GM19240 (cell line): ENCODE data around the gene CEMIP.

ENCODE experiments used
- DNase-seq: peaks from one replicate; pipeline ENCODE4 v3.0.0; 2011; ENCODE audit warnings: low spot score; ENCODE audit not compliant: insufficient read length

CEMIP gene

DNA sequence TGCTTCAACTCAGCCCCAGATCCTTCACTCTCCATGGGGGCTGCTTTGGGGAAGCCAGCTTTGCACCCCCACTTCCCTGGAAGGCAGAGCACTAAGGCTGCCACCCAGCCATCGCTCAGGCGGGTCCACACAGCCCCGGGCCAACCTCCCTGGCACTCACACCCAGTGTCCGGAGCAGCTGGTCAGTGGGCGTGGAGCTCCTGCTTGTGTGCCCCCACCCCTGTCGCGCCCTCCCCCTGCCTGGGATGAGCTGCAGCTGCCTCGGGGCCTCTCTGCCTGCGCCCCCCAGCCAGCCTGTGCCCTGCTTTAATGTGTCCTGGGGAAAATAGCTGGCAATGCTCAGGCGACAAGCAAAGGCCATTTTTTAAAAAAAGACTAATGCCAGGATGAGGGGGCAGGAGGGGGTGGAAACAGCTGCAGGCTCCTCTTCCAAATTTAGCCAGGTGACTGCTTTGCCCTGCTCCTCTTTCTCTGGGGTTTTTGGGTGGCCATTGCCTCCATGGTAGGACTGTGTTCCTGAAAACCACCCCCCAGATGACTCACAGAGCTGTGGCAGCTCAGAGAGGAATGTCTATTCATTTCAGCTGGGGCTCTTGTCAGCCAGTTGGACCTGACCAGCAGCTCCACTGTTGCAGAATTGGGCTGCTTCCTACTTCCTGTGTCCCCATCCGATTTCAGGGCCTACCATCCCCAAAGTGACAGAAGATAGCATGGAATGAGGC, 65.0 kb downstream of the CEMIP start:
- DNase-seq: no peak

DNA sequence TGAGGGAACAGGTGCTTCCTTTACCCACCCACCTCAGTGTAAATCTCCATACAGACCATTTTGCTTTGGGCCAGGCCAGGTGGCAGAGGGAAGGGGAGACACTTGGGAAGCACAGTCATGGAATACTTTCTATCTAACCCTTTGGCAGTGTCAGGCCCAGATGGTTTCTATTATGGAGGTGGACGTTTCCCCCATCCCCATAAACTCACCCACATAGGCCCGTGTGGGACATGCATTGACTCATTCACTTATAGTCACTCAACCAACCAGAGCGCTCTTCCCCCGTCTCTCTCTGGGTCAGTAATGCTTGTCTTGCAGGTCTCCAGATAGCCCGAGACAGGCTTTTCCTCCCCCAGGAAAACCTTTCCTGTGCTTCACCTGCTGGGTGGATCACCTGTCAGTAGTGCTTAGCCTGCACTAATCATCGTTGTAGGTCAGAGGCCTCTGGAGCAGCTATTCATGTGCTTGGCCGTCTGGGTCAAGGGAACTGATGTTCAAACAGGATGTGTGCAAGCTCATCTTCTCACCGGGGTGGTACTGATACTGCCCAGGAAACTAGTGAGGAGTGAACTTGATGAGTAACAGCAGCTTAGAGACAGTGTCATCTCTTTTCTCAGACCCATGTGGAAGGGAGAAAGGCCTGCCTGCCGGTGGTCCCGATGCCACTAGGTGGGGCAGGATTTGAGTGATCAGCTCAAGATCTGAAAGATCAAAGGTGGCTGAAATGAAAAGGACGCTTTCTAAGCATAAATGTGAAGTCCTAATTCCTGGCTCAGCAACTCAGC, 67.1 kb downstream of the CEMIP start:
- no peak for DNase-seq

DNA sequence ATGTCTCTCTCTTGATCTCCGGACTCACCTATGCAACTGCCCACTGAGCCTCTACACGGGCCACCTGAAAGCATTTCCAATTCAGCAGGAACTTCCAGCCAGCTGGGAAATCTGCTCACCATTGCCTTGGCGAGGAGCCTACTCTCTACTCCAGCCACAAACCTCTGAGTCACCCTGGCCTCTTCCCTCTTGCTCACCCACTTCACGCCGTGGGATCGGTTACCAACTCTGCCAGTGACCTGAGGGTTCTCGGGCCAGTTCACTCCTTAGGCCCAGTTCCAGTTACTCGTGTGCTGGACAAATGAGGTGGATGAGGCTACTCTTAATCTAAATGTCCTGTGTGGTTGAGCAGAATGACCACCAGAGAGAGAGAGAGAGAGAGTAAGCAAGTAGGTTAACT, 70.1 kb downstream of the CEMIP start:
- DNase-seq: no peak

DNA sequence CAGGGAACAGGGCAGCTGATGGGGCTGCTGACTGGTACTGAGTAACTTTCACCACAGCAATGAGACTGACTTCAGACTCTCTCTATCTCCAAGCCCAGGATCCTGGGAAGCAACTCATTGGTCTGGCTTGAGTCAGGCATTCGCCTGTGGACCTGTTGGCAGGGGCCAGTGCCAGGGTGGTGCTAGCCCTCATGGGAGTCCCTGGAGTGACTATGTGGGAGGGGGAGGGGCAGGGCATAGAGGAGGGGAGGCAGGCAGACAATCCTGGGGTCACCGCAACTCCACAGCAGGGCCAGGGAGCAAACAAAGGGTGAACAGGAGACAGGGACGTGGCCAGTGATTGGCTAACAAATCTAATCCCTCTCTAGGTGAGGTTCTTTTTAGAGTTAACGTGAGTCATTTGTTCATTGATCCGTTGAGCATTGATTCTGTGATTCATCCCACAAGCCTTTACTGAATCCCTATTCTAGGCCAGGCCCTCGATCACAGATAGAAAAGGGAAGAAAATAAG, 71.8 kb downstream of the CEMIP start:
- DNase-seq: no peak

DNA sequence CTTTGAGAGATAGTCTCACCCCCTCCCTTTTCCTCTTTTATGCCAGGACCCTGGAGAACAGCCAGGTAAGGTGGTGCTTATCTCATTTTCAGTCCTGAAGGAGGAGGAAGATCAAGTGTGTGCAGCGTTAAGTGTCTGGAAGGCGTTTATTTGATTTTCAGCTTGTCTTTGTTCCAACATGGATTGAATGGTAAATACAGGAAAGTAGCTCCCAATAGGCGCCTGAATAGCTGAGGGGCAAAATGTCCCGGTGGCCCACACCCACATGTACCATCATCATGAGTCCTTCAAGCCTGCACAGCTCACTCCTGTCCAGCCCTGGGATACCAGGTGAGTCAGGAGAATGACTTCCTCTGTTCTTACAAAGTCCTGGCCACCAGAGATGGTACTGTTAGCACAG, 73.5 kb downstream of the CEMIP start:
- no peak for DNase-seq

DNA sequence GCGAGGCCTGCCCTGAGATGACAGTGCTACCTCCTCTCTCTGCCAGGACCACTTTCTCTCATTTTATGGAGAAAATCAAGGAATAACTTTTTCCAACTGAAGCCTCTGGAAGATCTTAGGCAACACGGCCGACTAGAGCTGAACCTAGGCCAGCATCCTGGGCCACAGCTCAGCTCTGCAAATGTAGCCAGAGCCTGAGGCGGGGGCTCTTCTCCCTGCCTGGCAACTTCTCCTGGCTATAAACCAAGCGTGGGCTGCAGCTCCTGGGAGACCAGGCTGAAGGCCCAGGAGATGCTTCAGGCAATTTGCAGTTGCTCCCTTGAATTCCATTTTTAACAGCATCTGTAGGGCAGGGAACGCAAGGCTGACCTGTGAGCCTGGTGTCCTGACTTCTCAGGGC, 74.9 kb downstream of the CEMIP start:
- no peak for DNase-seq

DNA sequence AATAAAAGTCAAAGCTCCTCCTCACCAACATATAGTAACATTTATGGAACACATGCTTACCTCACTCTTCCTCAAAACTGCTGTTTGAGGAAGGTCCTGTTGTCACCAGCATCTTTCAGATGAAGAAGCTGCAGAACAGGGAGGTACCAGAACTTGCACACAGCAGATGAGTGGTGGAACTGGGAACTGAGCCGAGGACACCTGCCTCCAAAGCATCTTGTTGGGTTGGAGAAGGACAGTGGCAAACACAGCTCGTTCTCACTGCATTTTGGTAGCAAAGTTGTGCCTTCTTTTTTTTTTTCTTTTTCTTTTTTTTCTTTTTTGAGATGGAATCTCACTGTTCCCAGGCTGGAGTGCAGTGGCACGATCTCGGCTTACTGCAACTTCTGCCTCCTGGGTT, 76.0 kb downstream of the CEMIP start:
- DNase-seq: no peak

DNA sequence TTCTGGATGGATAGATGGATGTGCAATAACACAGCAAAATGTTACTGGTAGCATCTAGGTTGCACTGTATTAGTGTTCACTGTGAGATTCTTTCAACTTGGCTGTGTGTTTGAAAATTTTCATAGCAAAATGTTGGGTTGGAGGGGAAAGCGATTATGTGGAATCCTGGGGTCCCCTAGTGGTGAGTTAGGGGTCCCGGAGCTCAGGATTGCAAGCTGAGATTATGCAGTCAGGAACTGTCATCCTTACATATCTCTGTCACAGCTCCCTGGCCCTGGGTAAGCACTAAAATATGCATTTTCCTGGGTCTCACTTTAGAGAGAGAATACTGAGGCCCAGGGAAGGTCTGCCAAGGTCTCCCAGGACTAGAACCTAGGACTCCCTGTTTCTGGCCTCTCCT, 77.2 kb downstream of the CEMIP start:
- no peak for DNase-seq

DNA sequence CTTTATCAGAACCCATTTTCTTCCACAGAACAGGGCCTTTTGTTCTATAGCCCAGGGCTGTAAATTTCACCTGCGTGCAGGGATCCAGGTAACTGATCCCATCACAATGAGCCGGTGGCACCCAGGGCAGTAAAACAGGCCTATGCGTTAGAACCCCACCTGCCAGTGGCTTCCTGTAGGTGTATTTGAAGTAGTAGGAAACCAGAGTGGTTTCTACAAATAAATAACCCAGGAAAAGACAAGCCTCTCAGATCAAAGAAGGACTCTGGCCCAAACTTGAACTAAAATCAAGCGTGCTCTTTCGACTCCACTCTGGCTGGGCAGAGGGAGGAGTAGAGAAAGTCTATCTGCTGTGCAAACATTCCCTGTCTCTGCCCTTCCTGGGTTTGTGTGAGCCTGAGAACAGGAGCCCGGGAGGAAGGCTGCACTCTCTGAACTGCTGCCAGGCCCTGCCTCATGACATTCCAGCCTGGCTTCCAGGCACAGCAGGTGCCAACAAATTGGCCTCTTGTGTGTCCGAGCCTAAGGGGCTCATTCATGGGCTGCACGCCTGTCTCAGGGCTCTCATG, 77.7 kb downstream of the CEMIP start:
- no peak for DNase-seq

DNA sequence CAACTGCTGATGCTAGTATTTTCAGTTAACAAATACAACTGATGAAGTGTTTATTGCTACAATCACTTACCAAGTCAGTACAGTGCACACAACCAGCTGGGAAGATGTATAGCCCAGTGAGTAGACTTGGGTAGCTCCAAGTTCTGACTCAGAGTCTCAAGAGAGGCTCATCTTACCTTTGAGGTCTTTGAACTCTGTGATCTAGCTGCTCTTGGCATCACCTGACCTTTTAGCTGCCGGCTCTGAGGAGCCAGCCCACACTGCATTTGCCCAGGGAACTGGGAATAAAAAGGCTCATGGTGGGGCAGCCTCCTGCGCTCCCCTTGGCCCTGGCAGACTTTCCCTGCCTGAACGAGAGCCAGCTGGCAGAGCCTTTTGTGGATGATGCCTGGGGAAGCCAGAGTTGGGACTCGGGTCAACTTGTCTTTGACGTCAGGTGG, 82.6 kb downstream of the CEMIP start:
- no peak for DNase-seq

DNA sequence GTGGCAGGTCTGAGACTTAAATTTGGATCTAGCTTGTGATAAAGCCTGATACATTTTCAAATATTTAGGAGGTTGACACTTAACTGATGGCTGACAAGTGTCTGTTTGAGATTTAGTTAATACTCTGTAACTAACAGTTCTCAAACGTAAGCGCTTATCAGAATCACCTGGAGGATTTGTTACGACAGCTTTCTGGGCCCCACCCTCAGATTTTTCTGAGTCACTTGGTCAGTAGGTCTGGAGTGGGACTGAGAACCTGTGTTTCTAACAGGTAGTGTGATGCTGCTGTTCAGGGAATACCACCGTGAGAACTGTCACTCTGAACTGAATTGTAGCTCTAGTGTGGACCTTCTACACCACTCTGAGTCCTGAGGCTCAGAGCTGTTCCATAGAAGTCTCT, 85.5 kb downstream of the CEMIP start:
- DNase-seq: no peak

DNA sequence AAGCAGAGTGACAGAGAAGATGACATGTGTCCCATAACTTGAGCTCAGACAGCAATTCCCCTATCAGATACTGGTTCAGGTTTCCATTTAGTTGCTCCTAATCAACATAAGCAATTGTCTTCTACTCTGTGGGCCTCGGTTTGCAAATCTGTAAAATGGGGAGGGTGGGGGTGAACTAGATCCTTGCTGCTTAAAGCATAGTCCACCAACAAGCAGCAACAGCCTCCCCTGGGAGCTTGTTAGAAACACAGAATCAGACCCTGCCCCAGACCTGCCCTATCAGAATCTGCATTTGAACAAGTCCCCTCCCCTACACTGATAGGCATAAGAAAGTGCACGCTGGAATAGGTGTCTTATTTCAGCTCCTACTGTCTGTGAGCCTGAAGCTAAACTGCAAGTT, 87.8 kb downstream of the CEMIP start:
- no peak for DNase-seq

DNA sequence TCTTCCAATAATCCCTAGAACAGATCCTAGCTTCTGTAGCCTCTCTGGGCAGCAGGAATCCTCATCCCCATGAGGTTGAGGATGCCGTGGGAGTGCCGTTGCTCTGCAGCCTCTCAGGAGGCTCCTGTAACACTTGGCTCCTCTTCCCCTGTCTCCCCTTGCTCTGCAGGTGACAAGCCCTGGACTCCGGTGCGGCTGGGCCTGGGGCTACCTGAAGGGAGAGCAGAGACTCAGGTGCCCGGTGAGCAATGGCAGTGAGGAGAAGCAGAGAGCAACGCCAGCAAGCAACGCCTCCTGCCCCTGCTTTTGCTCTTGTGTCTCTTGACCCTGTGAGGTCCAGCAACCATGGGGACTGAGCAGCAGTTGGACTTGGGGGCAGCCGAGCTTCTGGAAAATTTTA, 91.2 kb downstream of the CEMIP start:
- no peak for DNase-seq

DNA sequence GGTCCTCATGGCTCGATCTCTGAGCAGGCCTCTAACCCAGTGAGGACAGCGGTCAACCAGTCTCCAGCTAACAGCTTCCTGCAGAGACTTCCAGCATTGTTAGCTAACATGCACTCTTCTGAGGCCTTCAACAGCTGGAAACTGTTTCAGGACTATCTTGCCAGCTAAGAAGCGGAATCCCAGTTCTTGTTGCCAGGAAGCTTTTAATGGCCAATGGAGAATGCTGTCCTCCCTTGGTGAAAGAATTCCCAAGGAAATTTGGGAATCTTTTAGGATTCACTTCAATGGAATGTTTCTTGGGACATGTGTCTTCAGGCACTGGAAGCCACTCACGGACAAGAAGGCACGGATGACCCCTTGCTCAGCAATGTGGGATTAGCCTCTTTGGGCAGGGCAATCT, 91.7 kb downstream of the CEMIP start:
- no peak for DNase-seq

DNA sequence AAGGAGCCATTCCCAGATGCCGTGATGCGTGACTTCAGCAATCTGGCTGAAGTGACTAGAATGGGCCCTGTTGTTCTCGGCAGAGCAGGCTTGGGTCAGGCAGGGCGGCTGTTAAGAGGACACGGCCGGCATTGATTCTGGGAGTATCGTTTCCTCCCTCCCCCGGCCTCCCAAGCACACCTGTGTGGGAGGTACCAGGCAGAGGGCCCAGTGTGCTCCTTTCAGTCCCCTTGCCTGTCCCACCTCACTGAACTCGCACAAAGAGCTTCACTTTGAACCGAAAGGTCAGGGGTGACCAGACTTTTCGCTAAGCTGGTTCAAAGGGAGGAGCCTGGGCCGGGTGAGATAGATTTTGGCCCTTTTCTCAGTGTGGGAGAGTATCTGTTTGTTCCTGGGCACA, 92.7 kb downstream of the CEMIP start:
- no peak for DNase-seq

DNA sequence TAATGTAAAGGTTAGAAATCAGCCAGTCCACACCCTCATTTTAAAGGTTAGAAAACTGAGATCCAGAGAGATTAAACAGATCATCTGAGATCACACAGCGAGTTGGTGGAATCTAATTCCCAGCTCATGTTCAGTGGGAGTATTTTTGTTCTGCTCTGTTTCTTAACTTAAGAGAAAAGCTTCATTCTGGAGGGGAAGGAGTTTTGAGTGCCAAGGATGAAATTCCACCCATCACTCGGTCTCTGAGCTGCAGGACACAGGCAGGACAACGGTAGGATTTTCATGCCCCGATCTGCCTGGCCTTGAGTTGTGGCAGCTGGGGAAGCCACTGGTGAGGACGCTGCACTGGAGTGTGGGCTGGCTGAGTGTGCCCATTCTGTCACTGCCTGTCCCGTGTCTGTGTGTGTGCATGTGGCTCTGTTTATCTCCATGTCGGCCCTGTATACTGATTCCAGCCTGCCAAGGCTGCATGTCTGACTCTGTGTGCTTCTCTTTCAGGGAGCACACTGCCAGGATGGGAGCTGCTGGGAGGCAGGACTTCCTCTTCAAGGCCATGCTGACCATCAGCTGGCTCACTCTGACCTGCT, 94.3 kb downstream of the CEMIP start:
- DNase-seq: no peak

DNA sequence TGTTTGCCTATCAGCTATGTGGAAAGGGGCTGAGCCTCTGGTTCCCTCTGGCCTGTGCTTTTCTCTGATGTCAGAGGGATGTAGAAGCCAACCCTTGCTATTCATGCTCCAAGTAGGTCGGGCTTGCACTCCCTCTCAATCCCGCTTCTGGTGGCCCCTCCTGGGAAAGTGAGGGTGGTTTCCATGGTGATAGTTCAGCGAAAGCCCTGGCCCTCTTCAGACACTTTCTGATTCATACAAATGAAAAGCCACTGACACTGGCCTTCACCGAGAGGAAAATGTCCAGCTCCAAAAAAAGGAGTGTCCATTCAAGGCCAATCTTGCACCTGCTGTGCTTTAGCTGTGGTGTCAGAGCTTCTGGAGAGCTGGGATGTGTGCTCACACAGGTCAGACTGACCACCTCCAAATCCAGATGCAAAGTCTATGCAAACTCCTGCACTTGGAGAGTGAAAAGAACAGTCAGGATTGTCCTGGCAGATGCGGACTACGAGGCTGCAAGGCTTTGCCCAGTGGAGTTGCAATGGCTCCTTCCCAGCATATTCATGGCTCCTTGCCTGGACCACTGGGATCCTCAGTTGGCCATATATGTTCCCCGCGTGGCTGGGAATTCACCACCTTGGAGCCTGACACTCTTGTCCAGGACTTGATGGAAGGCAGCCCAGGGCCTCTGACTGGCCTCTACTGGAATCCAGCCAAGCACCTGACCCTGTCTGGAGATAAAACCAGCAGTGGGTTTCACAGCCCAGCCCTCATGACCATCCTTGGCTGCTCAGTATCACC, 96.6 kb downstream of the CEMIP start:
- no peak for DNase-seq

DNA sequence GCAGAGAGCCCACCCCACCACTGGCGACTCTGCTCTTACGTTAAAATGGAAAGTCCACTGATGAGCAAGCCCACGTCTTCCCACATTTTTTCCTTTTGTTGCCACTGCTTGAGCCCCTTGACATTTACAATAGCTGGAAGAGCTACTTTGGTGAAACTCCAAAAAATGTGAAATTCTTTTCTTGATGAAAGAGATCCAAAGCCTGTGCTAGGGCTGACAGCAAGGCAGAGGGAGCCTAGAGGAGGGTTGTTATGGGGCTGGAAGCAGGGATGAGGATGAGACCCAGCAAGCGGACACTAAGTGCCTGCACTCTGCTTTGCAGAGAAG, 97.1 kb downstream of the CEMIP start:
- DNase-seq: no peak

DNA sequence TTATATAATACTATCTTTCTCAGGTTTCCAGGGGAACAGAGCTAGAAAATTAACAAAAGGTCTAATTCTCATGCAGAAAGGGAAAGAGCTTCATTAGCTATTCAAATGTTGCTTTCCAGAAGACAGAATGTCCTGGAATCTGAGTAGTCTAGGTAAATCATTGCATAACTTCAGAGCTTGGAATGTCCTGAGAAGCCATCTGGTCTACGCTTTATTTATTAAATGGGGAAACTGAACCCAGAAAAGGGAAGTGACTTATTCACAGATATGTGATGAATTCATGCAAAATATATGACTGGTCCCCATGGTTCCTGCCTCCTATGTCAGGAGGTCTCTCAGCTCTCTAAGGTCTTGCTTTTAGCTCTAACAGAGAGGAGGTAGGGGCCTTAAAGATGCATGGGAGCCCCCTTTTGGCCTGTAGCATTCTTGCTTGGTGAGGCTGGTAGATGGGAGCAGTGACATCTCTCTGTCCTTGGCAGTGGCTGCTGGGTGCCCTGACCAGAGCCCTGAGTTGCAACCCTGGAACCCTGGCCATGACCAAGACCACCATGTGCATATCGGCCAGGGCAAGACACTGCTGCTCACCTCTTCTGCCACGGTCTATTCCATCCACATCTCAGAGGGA, 99.2 kb downstream of the CEMIP start:
- DNase-seq: no peak

DNA sequence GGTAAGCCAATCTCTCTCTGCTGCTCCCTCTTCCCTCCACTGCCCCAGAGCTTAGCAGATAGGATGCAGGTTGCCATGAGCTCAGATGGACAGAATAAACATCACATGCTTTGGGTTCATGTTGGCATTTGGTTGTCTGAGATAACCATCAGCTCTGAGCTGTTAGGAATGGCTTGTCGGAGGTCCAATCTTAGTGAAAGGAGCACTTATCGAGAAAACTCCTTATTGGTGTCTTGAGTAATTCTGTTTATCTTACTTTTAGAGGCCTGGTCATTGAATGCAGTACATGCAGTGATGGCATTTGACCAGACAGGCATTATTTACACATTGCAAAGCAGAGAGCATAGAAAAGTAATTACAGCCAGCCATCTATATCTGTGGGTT, 99.7 kb downstream of the CEMIP start:
- no peak for DNase-seq

DNA sequence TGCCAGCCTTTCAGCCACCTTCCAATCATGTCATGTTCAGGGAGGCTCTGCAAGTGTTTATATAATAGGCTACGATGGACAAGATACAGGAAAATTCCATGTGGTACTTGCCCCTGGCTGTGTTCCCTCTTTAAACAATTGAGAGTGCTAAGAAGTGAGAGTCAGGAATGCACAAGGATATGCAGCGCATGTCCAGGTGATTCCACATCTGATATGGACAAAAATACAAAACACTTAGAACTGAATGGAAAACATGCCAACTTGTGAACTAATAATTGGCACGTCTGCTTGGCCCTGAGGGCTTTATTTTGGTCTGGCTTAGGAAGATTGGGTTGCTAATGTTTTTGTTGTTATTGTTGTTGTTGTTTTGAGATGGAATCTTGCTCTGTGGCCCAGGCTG, 100.9 kb downstream of the CEMIP start:
- DNase-seq: no peak
